IMR-90 (cell line): Measurements from ENCODE around the gene ADAMTSL5. TPM values are rescaled to one million over a fixed set of nuclear protein-coding genes. Genes with fewer than 3 reads are reported as not detected.

Experiments used
- ATAC-seq: fragments of 200-7000 bp; cut with Tn5 transposase; 2 replicates; pipeline ENCODE4 v1.9.1; 2020; ENCODE audit warnings: low read depth, mild to moderate bottlenecking, moderate library complexity
- BruUV-seq: library from RNA; stranded (reverse); fragments of 400-500 nt; replicated peaks from 2 replicates; lab custom pipeline; 2021; lab: Mats Ljungman, UMichigan
- CTCF ChIA-PET: fragments of 300-600 bp; formaldehyde crosslinking; extraction: SDS; loops from one replicate; lab custom pipeline; 2021; ENCODE audit warnings: antibody characterized with exemption; lab: Yijun Ruan, JAX
- POLR2A ChIA-PET: fragments of 300-600 bp; sonication (Branson Sonifier 250); formaldehyde crosslinking; loops from one replicate; lab custom pipeline; 2022; ENCODE audit warnings: antibody characterized with exemption; ENCODE audit not compliant: unreplicated experiment; lab: Charles Lee
- DNase-seq: peaks from one replicate; pipeline ENCODE4 v3.0.0; 2013
- H2AFZ ChIP-seq: replicated peaks from 2 replicates; pipeline ENCODE3; 2013; ENCODE audit warnings: low read length, mild to moderate bottlenecking; ENCODE audit not compliant: poor library complexity
- H2AK5ac ChIP-seq: 2 replicates; pipeline ENCODE4 v1.6.1; 2013; ENCODE audit warnings: low read depth, low read length, inconsistent platforms
- H2AK9ac ChIP-seq: replicated peaks from 2 replicates; pipeline ENCODE3; 2013; ENCODE audit warnings: mild to moderate bottlenecking, low read depth, low read length, moderate library complexity; ENCODE audit not compliant: poor library complexity
- H2BK120ac ChIP-seq: 2 replicates; pipeline ENCODE4 v1.6.1; 2013; ENCODE audit warnings: low read depth, low read length, inconsistent platforms
- H2BK15ac ChIP-seq: 3 replicates; pipeline ENCODE4 v1.6.1; 2013; ENCODE audit warnings: low read depth, low read length, inconsistent platforms
- H2BK20ac ChIP-seq: 2 replicates; pipeline ENCODE4 v1.6.1; 2013; ENCODE audit warnings: low read depth, mild to moderate bottlenecking, inconsistent platforms, low read length, moderate library complexity
- H2BK5ac ChIP-seq: 2 replicates; pipeline ENCODE4 v1.6.1; 2013; ENCODE audit warnings: mild to moderate bottlenecking, low read depth, low read length, inconsistent platforms; ENCODE audit not compliant: poor library complexity, severe bottlenecking
- H3K14ac ChIP-seq: replicated peaks from 2 replicates; pipeline ENCODE4 v1.6.1; 2013; ENCODE audit warnings: low read depth, low read length, inconsistent platforms
- H3K18ac ChIP-seq: 2 replicates; pipeline ENCODE4 v1.6.1; 2013; ENCODE audit warnings: low read depth, low read length, control low read depth
- H3K23ac ChIP-seq: 2 replicates; pipeline ENCODE4 v1.6.1; 2013; ENCODE audit warnings: low read depth, low read length, inconsistent platforms
- H3K27ac ChIP-seq: 2 replicates; pipeline ENCODE4 v1.5.1; 2013; ENCODE audit warnings: mild to moderate bottlenecking, control low read depth, low read length; ENCODE audit not compliant: insufficient read depth
- H3K27me3 ChIP-seq: 2 replicates; pipeline ENCODE4 v1.6.1; 2013; ENCODE audit warnings: low read length; ENCODE audit not compliant: control insufficient read depth, insufficient read depth
- H3K36me3 ChIP-seq: 2 replicates; pipeline ENCODE4 v1.6.1; 2013; ENCODE audit warnings: low read length, mixed read lengths; ENCODE audit not compliant: control insufficient read depth, insufficient read depth
- H3K4ac ChIP-seq: 2 replicates; pipeline ENCODE4 v1.6.1; 2013; ENCODE audit warnings: low read depth, low read length, inconsistent platforms
- H3K4me1 ChIP-seq: 2 replicates; pipeline ENCODE4 v1.6.1; 2013; ENCODE audit warnings: low read length, mixed read lengths; ENCODE audit not compliant: control insufficient read depth, insufficient read depth
- H3K4me2 ChIP-seq: 2 replicates; pipeline ENCODE4 v1.6.1; 2013; ENCODE audit warnings: low read depth, mild to moderate bottlenecking, control low read depth, low read length, moderate library complexity
- H3K4me3 ChIP-seq: 2 replicates; pipeline ENCODE4 v1.5.1; 2013; ENCODE audit warnings: low read depth, mild to moderate bottlenecking, control low read depth, low read length, moderate library complexity; ENCODE audit not compliant: insufficient read depth
- H3K56ac ChIP-seq: 2 replicates; pipeline ENCODE4 v1.6.1; 2013; ENCODE audit warnings: low read length, inconsistent platforms; ENCODE audit not compliant: insufficient read depth; ENCODE audit errors: extremely low read depth
- H3K79me1 ChIP-seq, 2 experiments: 2 replicates each; pipeline ENCODE4 v1.6.1; 2013; ENCODE audit warnings: low read length in 2 of 2, inconsistent platforms in 1 of 2, low read depth in 1 of 2
- H3K9ac ChIP-seq: 2 replicates; pipeline ENCODE4 v1.6.1; 2013; ENCODE audit warnings: low read depth, low read length, control low read depth
- H3K9me1 ChIP-seq: 2 replicates; pipeline ENCODE4 v1.6.1; 2013; ENCODE audit warnings: low read length, inconsistent platforms; ENCODE audit not compliant: insufficient read depth
- H3K9me3 ChIP-seq: 2 replicates; pipeline ENCODE4 v1.6.1; 2013; ENCODE audit warnings: low read length; ENCODE audit not compliant: control insufficient read depth, insufficient read depth
- H4K20me1 ChIP-seq: 2 replicates; pipeline ENCODE4 v1.6.1; 2013; ENCODE audit warnings: low read length, inconsistent platforms; ENCODE audit not compliant: insufficient read depth
- H4K5ac ChIP-seq: 2 replicates; pipeline ENCODE4 v1.6.1; 2013; ENCODE audit warnings: mild to moderate bottlenecking, low read depth, low read length, control low read depth
- H4K8ac ChIP-seq, 2 experiments: 2 replicates each; pipeline ENCODE4 v1.6.1; 2013; ENCODE audit warnings: low read depth in 2 of 2, low read length in 2 of 2, control low read depth in 1 of 2, inconsistent platforms in 1 of 2
- H4K91ac ChIP-seq: 2 replicates; pipeline ENCODE4 v1.6.1; 2013; ENCODE audit warnings: low read depth, low read length, inconsistent platforms; ENCODE audit not compliant: insufficient read depth
- BHLHE40 ChIP-seq: fragments of 150-350 bp; IDR thresholded peaks from 2 replicates; pipeline ENCODE4 v1.6.1; 2016; ENCODE audit warnings: mild to moderate bottlenecking, low read depth, low read length
- CHD1 ChIP-seq: IDR thresholded peaks from 2 replicates; pipeline ENCODE4 v1.6.1; 2012; ENCODE audit warnings: low read depth, low read length, improper control_type of control experiment
- FOS ChIP-seq: fragments of 150-350 bp; IDR thresholded peaks from 2 replicates; pipeline ENCODE4 v1.6.1; 2016; ENCODE audit warnings: low read depth, low read length
- MAFK ChIP-seq: IDR thresholded peaks from 2 replicates; pipeline ENCODE4 v1.6.1; 2012; ENCODE audit warnings: low read depth, low read length, improper control_type of control experiment
- MAZ ChIP-seq: IDR thresholded peaks from 2 replicates; pipeline ENCODE4 v1.6.1; 2012; ENCODE audit warnings: low read depth, mild to moderate bottlenecking, low read length, improper control_type of control experiment, moderate library complexity, borderline replicate concordance
- MXI1 ChIP-seq: IDR thresholded peaks from 2 replicates; pipeline ENCODE4 v1.6.1; 2012; ENCODE audit warnings: low read depth, mild to moderate bottlenecking, low read length, moderate library complexity, borderline replicate concordance
- POLR2A ChIP-seq: IDR thresholded peaks from 2 replicates; pipeline ENCODE4 v1.6.1; 2012; ENCODE audit warnings: mild to moderate bottlenecking, low read depth, low read length
- RAD21 ChIP-seq: IDR thresholded peaks from 2 replicates; pipeline ENCODE4 v1.6.1; 2012; ENCODE audit warnings: low read length, improper control_type of control experiment
- RCOR1 ChIP-seq: IDR thresholded peaks from 2 replicates; pipeline ENCODE4 v1.6.1; 2012; ENCODE audit warnings: mild to moderate bottlenecking, low read length, improper control_type of control experiment; ENCODE audit not compliant: insufficient replicate concordance
- SMC3 ChIP-seq: fragments of 150-350 bp; IDR thresholded peaks from 2 replicates; pipeline ENCODE4 v1.6.1; 2016; ENCODE audit warnings: low read depth, mild to moderate bottlenecking, antibody characterized with exemption, low read length, moderate library complexity
- USF2 ChIP-seq: fragments of 150-350 bp; IDR thresholded peaks from 2 replicates; pipeline ENCODE4 v1.6.1; 2017; ENCODE audit warnings: mild to moderate bottlenecking, antibody characterized with exemption, low read length, low read depth
- WGBS, 2 experiments: methylation state at CpG; one replicate each; pipeline versions ENCODE4 v1.1.5 to v1.1.7; 2013; ENCODE audit warnings: missing lambda C conversion rate in 2 of 2; ENCODE audit not compliant: insufficient read length in 1 of 2; ENCODE audit errors: extremely low coverage in 2 of 2; 5-methylcytosine and 5-hydroxymethylcytosine counted together
- dilution Hi-C: fragments of 300-500 bp; cut with HindIII; formaldehyde crosslinking; loops from one replicate; pipeline ENCODE4 v1.14.3; 2018; ENCODE audit warnings: low sequenced_read_pairs; ENCODE audit not compliant: unreplicated experiment
- in situ Hi-C: fragments of 300-500 bp; cut with MboI; formaldehyde crosslinking; loops from 3 replicates; pipeline ENCODE4 v1.14.3; 2019; ENCODE audit warnings: low sequenced_read_pairs, inconsistent platforms, mixed read lengths
- intact Hi-C: fragments of 100-400 bp; cut with micrococcal nuclease; formaldehyde crosslinking; loops from 2 replicates; pipeline ENCODE4 v1.10.0; 2022
- polyA plus RNA-seq, 3 experiments: library from polyadenylated mRNA; depleted of rRNA; stranded (reverse); fragments of >200 nt; gene quantifications; 2 replicates each; pipeline ENCODE4 v1.2.3, GENCODE V29; 2012; ENCODE audit warnings: low replicate concordance in 1 of 3
- total RNA-seq: library from RNA; depleted of rRNA; stranded (reverse); fragments of >200 nt; gene quantifications from 2 replicates; pipeline ENCODE4 v1.2.3, GENCODE V29; 2012

Gene ADAMTSL5
- total and polyA plus RNA-seq, 2 of the 4 experiments (the other 2 are of a cell fraction) = 0.90 to 10.8 TPM

GRCh38 chr19:1560286-1560882, 47.6 kb upstream of the ADAMTSL5 start:
- H3K9ac ChIP-seq = no peak overlapping the region
- CTCF ChIA-PET = interaction anchor here (0.6 kb wide), 1 partner anchor 97 kb away, joined by 3 read pairs; no protein-coding TSS in a partner anchor
- POLR2A ChIA-PET = no interaction called here
- in situ Hi-C loops = no loop called here
- H3K27me3 ChIP-seq = no peaks in the 10 kb centered on the region
- H4K5ac ChIP-seq = no peak overlapping the region
- H2AK9ac ChIP-seq = no peak overlapping the region
- no peak overlapping the region for H2AK5ac ChIP-seq
- no peak overlapping the region for H2BK15ac ChIP-seq
- H4K20me1 ChIP-seq = peaks cover 83% of the 10 kb centered on the region
- no peak overlapping the region for H3K4me2 ChIP-seq
- intact Hi-C loops = loop anchor here (10.0 kb wide), 1 partner anchor 994 kb away; no protein-coding TSS in a partner anchor
- peaks cover 2% of the 10 kb centered on the region; the same call in 1 of the 2 replicates for H3K4me1 ChIP-seq
- no TSS peak for BruUV-seq
- DNase-seq (no peak), ATAC-seq (no peak)
- no peaks in the 10 kb centered on the region for H3K9me3 ChIP-seq
- peaks cover 18% of the 10 kb centered on the region for H3K9me1 ChIP-seq
- no peak overlapping the region for H3K56ac ChIP-seq
- H2BK20ac ChIP-seq = no peak overlapping the region
- H3K4ac ChIP-seq = no peak overlapping the region
- no peak overlapping the region for H2BK5ac ChIP-seq
- H3K36me3 ChIP-seq = peaks cover 23% of the 10 kb centered on the region
- no peak overlapping the region for H4K91ac ChIP-seq
- WGBS, 2 experiments = 74% methylated on average over 9 of the region's 25 CpGs; no CpG with 5 or more reads in 1 of the 2 experiments
- no peak overlapping the region for H3K18ac ChIP-seq
- no peak overlapping the region for H3K23ac ChIP-seq
- dilution Hi-C loops = no loop called here
- H2BK120ac ChIP-seq = no peak overlapping the region
- peaks cover 5 to 61% of the 10 kb centered on the region in 2 experiments; a peak in 3 of 4 replicates for H3K79me1 ChIP-seq
- no peak for TF ChIP-seq RCOR1
- TF ChIP-seq RAD21 = no peak
- TF ChIP-seq USF2 = no peak
- no peak for TF ChIP-seq CHD1
- no peak for TF ChIP-seq MAFK
- no peak for TF ChIP-seq FOS
- TF ChIP-seq BHLHE40 = no peak
- TF ChIP-seq MXI1 = no peak
- no peak for TF ChIP-seq MAZ
- TF ChIP-seq SMC3 = no peak
- no peak for TF ChIP-seq POLR2A
- no peak overlapping the region for H2AFZ ChIP-seq
- no peak overlapping the region for H3K4me3 ChIP-seq
- H4K8ac ChIP-seq = no peak overlapping the region
- no peak overlapping the region for H3K27ac ChIP-seq
- no peak overlapping the region for H3K14ac ChIP-seq
